ACC112 (cell line): ENCODE measurements around the gene MYH11.

Experiments
- H2AFZ ChIP-seq: fragments of 200-600 bp; sonication (generic); one replicate; pipeline ENCODE4 v1.6.0; 2017; ENCODE audit warnings: antibody characterized with exemption, low read length; ENCODE audit not compliant: unreplicated experiment
- H3K27ac ChIP-seq: fragments of 200-600 bp; sonication (generic); 2 replicates; pipeline ENCODE4 v1.5.1; 2014; ENCODE audit warnings: low read depth, mild to moderate bottlenecking, antibody characterized with exemption, low read length, moderate library complexity
- H3K27me3 ChIP-seq: fragments of 200-600 bp; sonication (generic); 2 replicates; pipeline ENCODE4 v1.6.1; 2014; ENCODE audit warnings: mild to moderate bottlenecking, antibody characterized with exemption, low read length, moderate library complexity, mixed read lengths; ENCODE audit not compliant: insufficient read depth
- H3K36me3 ChIP-seq: fragments of 200-600 bp; sonication (generic); 2 replicates; pipeline ENCODE4 v1.6.1; 2016; ENCODE audit warnings: mild to moderate bottlenecking, antibody characterized with exemption, low read length, moderate library complexity, mixed read lengths; ENCODE audit not compliant: insufficient read depth
- H3K4me1 ChIP-seq: fragments of 200-600 bp; sonication (generic); one replicate; pipeline ENCODE4 v1.6.1; 2016; ENCODE audit warnings: low read length, mixed read lengths; ENCODE audit not compliant: insufficient read depth, unreplicated experiment, control insufficient read depth
- H3K4me3 ChIP-seq: fragments of 200-600 bp; sonication (generic); 2 replicates; pipeline ENCODE4 v1.5.1; 2014; ENCODE audit warnings: mild to moderate bottlenecking, low read depth, low read length
- H3K79me2 ChIP-seq: fragments of 200-600 bp; sonication (generic); one replicate; pipeline ENCODE4 v1.6.0; 2016; ENCODE audit warnings: low read length; ENCODE audit not compliant: control insufficient read depth, unreplicated experiment, insufficient read depth

MYH11 gene

GRCh38 chr16:15721018-15721417, 135.8 kb downstream of the MYH11 start:
- Histone ChIP-seq H2AFZ (no peak overlapping the region), H3K27me3 (no peaks in the 10 kb centered on the region), H3K4me1 (no peaks in the 10 kb centered on the region), H3K4me3 (no peak overlapping the region), H3K79me2 (no peaks in the 10 kb centered on the region), H3K36me3 (no peaks in the 10 kb centered on the region), H3K27ac (no peak overlapping the region)

GRCh38 chr16:15716694-15717447, 140.0 kb downstream of the MYH11 start:
- H3K4me1 ChIP-seq: no peaks in the 10 kb centered on the region
- no peak overlapping the region for H2AFZ ChIP-seq
- H3K36me3 ChIP-seq: no peaks in the 10 kb centered on the region
- no peaks in the 10 kb centered on the region for H3K79me2 ChIP-seq
- H3K4me3 ChIP-seq: no peak overlapping the region
- no peak overlapping the region for H3K27ac ChIP-seq
- no peaks in the 10 kb centered on the region for H3K27me3 ChIP-seq

GRCh38 chr16:15715221-15715620, 141.6 kb downstream of the MYH11 start:
- H3K79me2 ChIP-seq: no peaks in the 10 kb centered on the region

GRCh38 chr16:15714393-15715172, 142.2 kb downstream of the MYH11 start:
- Histone ChIP-seq H3K4me3 (no peak overlapping the region), H3K27ac (no peak overlapping the region), H3K27me3 (no peaks in the 10 kb centered on the region), H3K36me3 (no peaks in the 10 kb centered on the region), H3K79me2 (no peaks in the 10 kb centered on the region), H2AFZ (no peak overlapping the region), H3K4me1 (no peaks in the 10 kb centered on the region)

More at GRCh38 chr16:15715221-15715620, 141.6 kb downstream of the MYH11 start:
- no peak overlapping the region for H3K27ac ChIP-seq
- no peak overlapping the region for H3K4me3 ChIP-seq
- H2AFZ ChIP-seq: no peak overlapping the region
- no peaks in the 10 kb centered on the region for H3K36me3 ChIP-seq
- H3K27me3 ChIP-seq: no peaks in the 10 kb centered on the region
- H3K4me1 ChIP-seq: no peaks in the 10 kb centered on the region

GRCh38 chr16:15708997-15709396, 147.8 kb downstream of the MYH11 start:
- Histone ChIP-seq H3K27me3 (no peaks in the 10 kb centered on the region), H2AFZ (no peak overlapping the region), H3K36me3 (no peaks in the 10 kb centered on the region), H3K4me1 (no peaks in the 10 kb centered on the region), H3K79me2 (no peaks in the 10 kb centered on the region), H3K27ac (no peak overlapping the region), H3K4me3 (no peak overlapping the region)

GRCh38 chr16:15708096-15708495, 148.7 kb downstream of the MYH11 start:
- H3K4me3 ChIP-seq: no peak overlapping the region
- H3K36me3 ChIP-seq: no peaks in the 10 kb centered on the region
- H2AFZ ChIP-seq: no peak overlapping the region
- peaks cover under 1% of the 10 kb centered on the region for H3K4me1 ChIP-seq
- no peaks in the 10 kb centered on the region for H3K27me3 ChIP-seq
- H3K27ac ChIP-seq: no peak overlapping the region
- no peaks in the 10 kb centered on the region for H3K79me2 ChIP-seq

- no peaks in the 10 kb centered on the region for H3K36me3 ChIP-seq
Measured at GRCh38 chr16:15707332-15707731, 149.5 kb downstream of the MYH11 start.

GRCh38 chr16:15705064-15705565, 151.7 kb downstream of the MYH11 start:
- no peak overlapping the region for H3K4me3 ChIP-seq
- no peaks in the 10 kb centered on the region for H3K79me2 ChIP-seq
- H3K36me3 ChIP-seq: no peaks in the 10 kb centered on the region
- H3K4me1 ChIP-seq: peaks cover 13% of the 10 kb centered on the region
- no peak overlapping the region for H3K27ac ChIP-seq
- H3K27me3 ChIP-seq: no peaks in the 10 kb centered on the region
- H2AFZ ChIP-seq: no peak overlapping the region

More at GRCh38 chr16:15707332-15707731, 149.5 kb downstream of the MYH11 start:
- no peak overlapping the region for H3K4me3 ChIP-seq
- H3K4me1 ChIP-seq: peaks cover 8% of the 10 kb centered on the region
- H2AFZ ChIP-seq: no peak overlapping the region
- no peaks in the 10 kb centered on the region for H3K79me2 ChIP-seq
- no peak overlapping the region for H3K27ac ChIP-seq
- no peaks in the 10 kb centered on the region for H3K27me3 ChIP-seq

GRCh38 chr16:15704545-15704987, 152.3 kb downstream of the MYH11 start:
- Histone ChIP-seq H3K4me1 (peaks cover 13% of the 10 kb centered on the region), H3K27me3 (no peaks in the 10 kb centered on the region), H3K79me2 (no peaks in the 10 kb centered on the region), H3K27ac (no peak overlapping the region), H2AFZ (no peak overlapping the region), H3K4me3 (no peak overlapping the region), H3K36me3 (no peaks in the 10 kb centered on the region)

GRCh38 chr16:15703029-15703736, 153.6 kb downstream of the MYH11 start:
- Histone ChIP-seq H3K4me3 (no peak overlapping the region), H2AFZ (no peak overlapping the region), H3K27me3 (no peaks in the 10 kb centered on the region), H3K36me3 (no peaks in the 10 kb centered on the region; the same call in 1 of the 2 replicates), H3K27ac (peak overlapping the region; percentile 14; the same call in 1 of the 2 replicates), H3K79me2 (no peaks in the 10 kb centered on the region), H3K4me1 (peaks cover 13% of the 10 kb centered on the region)
